ENCODE measurements around the gene PTPRS.

The PTPRS gene

GRCh38 chr19:5343848-5344247 is 3.2 kb upstream of the PTPRS start:
- peak; percentile 66 for DNase-seq (ENCODE audit: extremely low read depth, low read depth)
- no peak overlapping the region for H3K4me3 ChIP-seq (replicated peaks; ENCODE audit: low read depth, low read length)
- no peak for TF ChIP-seq CTCF (IDR thresholded peaks at IDR 0.05; ENCODE audit: low read depth, low read length, missing control alignments)

- TF ChIP-seq CTCF (IDR thresholded peaks at IDR 0.05; ENCODE audit: low read depth, low read length, missing control alignments), result no peak
- H3K4me3 ChIP-seq (replicated peaks; ENCODE audit: low read depth, low read length), result no peak overlapping the region
- DNase-seq (ENCODE audit: extremely low read depth, low read depth), result no peak
Measured at GRCh38 chr19:5342573-5343201, 2.1 kb upstream of the PTPRS start.

GRCh38 chr19:5341981-5342380 is 1.4 kb upstream of the PTPRS start:
- no peak overlapping the region for H3K4me3 ChIP-seq (replicated peaks; ENCODE audit: low read depth, low read length)
- no peak for TF ChIP-seq CTCF (IDR thresholded peaks at IDR 0.05; ENCODE audit: low read depth, low read length, missing control alignments)
- no peak for DNase-seq (ENCODE audit: extremely low read depth, low read depth)

- no peak for TF ChIP-seq CTCF (IDR thresholded peaks at IDR 0.05; ENCODE audit: low read depth, low read length, missing control alignments)
- DNase-seq (ENCODE audit: extremely low read depth, low read depth), result no peak
- H3K4me3 ChIP-seq (replicated peaks; ENCODE audit: low read depth, low read length), result no peak overlapping the region
Measured at GRCh38 chr19:5341448-5341820, 822 bp upstream of the PTPRS start.

- peak overlapping the region; percentile 66 for H3K4me3 ChIP-seq (replicated peaks; ENCODE audit: low read depth, low read length)
- no peak for TF ChIP-seq CTCF (IDR thresholded peaks at IDR 0.05; ENCODE audit: low read depth, low read length, missing control alignments)
- DNase-seq (ENCODE audit: extremely low read depth, low read depth), result no peak
Measured at GRCh38 chr19:5339950-5340636, 519 bp downstream of the PTPRS start.

- no peak for DNase-seq (ENCODE audit: extremely low read depth, low read depth)
- no peak for TF ChIP-seq CTCF (IDR thresholded peaks at IDR 0.05; ENCODE audit: low read depth, low read length, missing control alignments)
- peak overlapping the region; percentile 66 for H3K4me3 ChIP-seq (replicated peaks; ENCODE audit: low read depth, low read length)
Measured at GRCh38 chr19:5339198-5339949, 1.2 kb downstream of the PTPRS start.

Data from HFF-Myc (cell line).